Measurements from ENCODE around the gene HDAC7. TPM values are rescaled to one million over a fixed set of nuclear protein-coding genes. Genes with fewer than 3 reads are reported as not detected.

Gene HDAC7
- total and polyA plus RNA-seq, 2 donors from 2014 or later = 35.0 to 132 TPM

GRCh38 chr12:47835006-47835830, 15.5 kb upstream of the HDAC7 start:
- intact Hi-C loops (cut with DNase I) = loop anchor here (5.0 to 10.0 kb wide), 2 partner anchors 50 to 123 kb away; no protein-coding TSS in a partner anchor
- Histone ChIP-seq H3K4me3 (ENCODE audit: low read length in 3 of 3) (no peak overlapping the region), H3K9ac (ENCODE audit: low read length in 3 of 3) (no peak overlapping the region), H3K36me3 (ENCODE audit: control insufficient read depth in 2 of 3, insufficient read depth in 3 of 3, low read length in 3 of 3) (no peaks in the 10 kb centered on the region), H3K27ac (ENCODE audit: low read depth in 2 of 2, low read length in 2 of 2) (no peak overlapping the region), H3K27me3 (ENCODE audit: control insufficient read depth, insufficient read depth, low read length) (no peaks in the 10 kb centered on the region), H3K4me1 (ENCODE audit: control insufficient read depth in 2 of 3, insufficient read depth in 2 of 3, low read depth in 1 of 3, low read length in 3 of 3) (peaks cover 2 to 8% (median 3%) of the 10 kb centered on the region in 3 donors), H3K9me3 (ENCODE audit: control insufficient read depth in 2 of 3, insufficient read depth in 1 of 3, low read length in 3 of 3) (no peaks in the 10 kb centered on the region)
- no peak for FAIRE-seq
- no peak for DNase-seq
- no peak for TF ChIP-seq CTCF (IDR thresholded peaks at IDR 0.05; ENCODE audit: borderline replicate concordance, extremely low read depth, insufficient read depth)

GRCh38 chr12:47834199-47834903, 14.6 kb upstream of the HDAC7 start:
- intact Hi-C loops (cut with DNase I) = loop anchor here (10.0 kb wide), 1 partner anchor 50 kb away; no protein-coding TSS in a partner anchor
- TF ChIP-seq CTCF (IDR thresholded peaks at IDR 0.05; ENCODE audit: borderline replicate concordance, extremely low read depth, insufficient read depth) = no peak

GRCh38 chr12:47833591-47834012, 13.9 kb upstream of the HDAC7 start:
- FAIRE-seq (no peak), DNase-seq (no peak)
- Histone ChIP-seq H3K9me3 (ENCODE audit: control insufficient read depth in 2 of 3, insufficient read depth in 1 of 3, low read length in 3 of 3) (no peaks in the 10 kb centered on the region), H3K4me3 (ENCODE audit: low read length in 3 of 3) (no peak overlapping the region), H3K36me3 (ENCODE audit: control insufficient read depth in 2 of 3, insufficient read depth in 3 of 3, low read length in 3 of 3) (no peaks in the 10 kb centered on the region), H3K27me3 (ENCODE audit: control insufficient read depth, insufficient read depth, low read length) (no peaks in the 10 kb centered on the region), H3K27ac (ENCODE audit: low read depth in 2 of 2, low read length in 2 of 2) (no peak overlapping the region), H3K4me1 (ENCODE audit: control insufficient read depth in 2 of 3, insufficient read depth in 2 of 3, low read depth in 1 of 3, low read length in 3 of 3) (peaks cover 6 to 16% (median 7%) of the 10 kb centered on the region in 3 donors), H3K9ac (ENCODE audit: low read length in 3 of 3) (no peak overlapping the region)
- TF ChIP-seq CTCF (IDR thresholded peaks at IDR 0.05; ENCODE audit: borderline replicate concordance, extremely low read depth, insufficient read depth) = no peak
- intact Hi-C loops (cut with DNase I) = loop anchor here (10.0 kb wide), 1 partner anchor 49 kb away; no protein-coding TSS in a partner anchor

More at GRCh38 chr12:47834199-47834903, 14.6 kb upstream of the HDAC7 start:
- H3K9ac ChIP-seq (ENCODE audit: low read length in 3 of 3) = no peak overlapping the region
- DNase-seq = no peak
- FAIRE-seq = no peak
- H3K36me3 ChIP-seq (ENCODE audit: control insufficient read depth in 2 of 3, insufficient read depth in 3 of 3, low read length in 3 of 3) = no peaks in the 10 kb centered on the region
- no peaks in the 10 kb centered on the region for H3K27me3 ChIP-seq (ENCODE audit: control insufficient read depth, insufficient read depth, low read length)
- no peak overlapping the region for H3K27ac ChIP-seq (ENCODE audit: low read depth in 2 of 2, low read length in 2 of 2)
- no peak overlapping the region for H3K4me3 ChIP-seq (ENCODE audit: low read length in 3 of 3)
- peaks cover 3 to 11% (median 7%) of the 10 kb centered on the region in 3 donors for H3K4me1 ChIP-seq (ENCODE audit: control insufficient read depth in 2 of 3, insufficient read depth in 2 of 3, low read depth in 1 of 3, low read length in 3 of 3)
- H3K9me3 ChIP-seq (ENCODE audit: control insufficient read depth in 2 of 3, insufficient read depth in 1 of 3, low read length in 3 of 3) = no peaks in the 10 kb centered on the region

Data from kidney (tissue), 14 donors.